ENCODE measurements around the gene SORCS3.

DNA sequence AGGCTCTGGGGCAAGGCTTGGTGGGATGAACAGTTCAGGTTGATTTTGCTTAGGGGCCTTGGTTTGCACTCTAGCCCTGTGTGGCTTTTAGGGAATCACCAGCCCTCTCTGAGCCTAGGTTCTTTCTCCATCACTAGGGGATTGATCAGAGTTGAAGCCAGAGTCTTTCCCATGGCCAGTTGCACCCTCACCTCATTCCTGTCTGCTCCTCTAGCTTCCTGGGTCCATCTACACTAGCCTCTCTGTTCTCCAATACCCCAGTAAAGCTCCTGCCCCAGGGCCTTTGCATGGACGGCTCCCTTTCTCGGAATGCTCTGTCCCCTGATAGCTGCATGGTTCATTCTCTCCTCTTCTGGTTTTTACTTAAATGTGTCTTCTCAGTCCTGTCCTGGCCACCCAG, 40.4 kb downstream of the SORCS3 start:
- TF ChIP-seq FOXP2 (optimal IDR thresholded peaks at IDR 0.05; ENCODE audit: control extremely low read depth, extremely low read length, insufficient read depth): no peak
- TF ChIP-seq POLR2AphosphoS5 (IDR thresholded peaks at IDR 0.05; ENCODE audit: borderline replicate concordance, low read depth, low read length): no peak
